Endothelial cell of umbilical vein (primary cell): ENCODE data around the gene VIT. TPM values are rescaled to one million over a fixed set of nuclear protein-coding genes. Genes with fewer than 3 reads are reported as not detected.

Experiments
- BruUV-seq: library from RNA; stranded (reverse); fragments of 400-500 nt; replicated peaks from 2 replicates; lab custom pipeline; 2021; lab: Mats Ljungman, UMichigan
- CTCF ChIA-PET: fragments of 300-600, 350-600 bp; sonication (Branson Sonifier 250); formaldehyde crosslinking; loops from one replicate; lab custom pipeline; 2021; ENCODE audit warnings: antibody characterized with exemption, inconsistent platforms; lab: Charles Lee
- POLR2A ChIA-PET: fragments of 300-600, 350-600 bp; sonication (Branson Sonifier 250); formaldehyde crosslinking; loops from one replicate; lab custom pipeline; 2021; ENCODE audit warnings: antibody characterized with exemption, inconsistent platforms; lab: Charles Lee
- DNase-seq: peaks from one replicate; pipeline ENCODE4 v3.0.0-alpha.2; 2011; ENCODE audit warnings: low read depth, low spot score
- FAIRE-seq: peaks from 2 replicates; lab custom pipeline; 2011; peaks lifted over from hg19 to GRCh38; lab: Jason Lieb, UNC
- H2AFZ ChIP-seq: 2 replicates; pipeline ENCODE4 v1.6.0; 2012; ENCODE audit warnings: low read depth, low read length, control low read depth, inconsistent platforms
- H3K27ac ChIP-seq: 2 replicates; pipeline ENCODE4 v1.5.1; 2011; ENCODE audit warnings: low read depth, mild to moderate bottlenecking, control low read depth, low read length, moderate library complexity; ENCODE audit not compliant: insufficient read depth
- H3K27me3 ChIP-seq, 2 experiments: 2 replicates each; pipeline versions ENCODE4 v1.6.0 to v1.6.1; 2011; ENCODE audit warnings: low read length in 2 of 2, mixed read lengths in 1 of 2; ENCODE audit not compliant: control insufficient read depth in 2 of 2, insufficient read depth in 2 of 2
- H3K36me3 ChIP-seq, 2 experiments: 2 replicates in 1 of 2; 3 replicates in 1 of 2; pipeline ENCODE4 v1.5.1; 2011; ENCODE audit warnings: low read length in 2 of 2, mild to moderate bottlenecking in 1 of 2, moderate library complexity in 1 of 2; ENCODE audit not compliant: control insufficient read depth in 2 of 2, insufficient read depth in 2 of 2; ENCODE audit errors: extremely low read depth in 1 of 2
- H3K4me1 ChIP-seq: 3 replicates; pipeline ENCODE4 v1.5.1; 2011; ENCODE audit warnings: mild to moderate bottlenecking, low read length; ENCODE audit not compliant: control insufficient read depth, insufficient read depth; ENCODE audit errors: extremely low read depth
- H3K4me2 ChIP-seq: 2 replicates; pipeline ENCODE4 v1.6.1; 2011; ENCODE audit warnings: low read length, control low read depth, mixed read lengths; ENCODE audit not compliant: insufficient read depth
- H3K4me3 ChIP-seq, 3 experiments: fragments of 200-600 bp in 1 of 3; sonication (generic), shearing (Covaris generic) in 1 of 3; replicated peaks in 1 of 3; 2 replicates each; pipeline ENCODE4 v1.5.1; 2011 to 2016; ENCODE audit warnings: control low read depth in 3 of 3, low read length in 3 of 3, mild to moderate bottlenecking in 2 of 3, inconsistent platforms in 1 of 3, low read depth in 1 of 3, moderate library complexity in 1 of 3; ENCODE audit not compliant: insufficient read depth in 1 of 3
- H3K79me2 ChIP-seq: 2 replicates; pipeline ENCODE4 v1.6.0; 2012; ENCODE audit warnings: low read length, inconsistent platforms; ENCODE audit not compliant: control insufficient read depth, insufficient read depth
- H3K9ac ChIP-seq: replicated peaks from 2 replicates; pipeline ENCODE3; 2011; ENCODE audit warnings: low read length, control low read depth; ENCODE audit not compliant: insufficient read depth; ENCODE audit errors: extremely low read depth
- H3K9me1 ChIP-seq: replicated peaks from 3 replicates; pipeline ENCODE4 v1.6.0; 2011; ENCODE audit warnings: mild to moderate bottlenecking, low read length; ENCODE audit not compliant: control insufficient read depth, insufficient read depth; ENCODE audit errors: extremely low read depth
- H3K9me3 ChIP-seq: replicated peaks from 2 replicates; pipeline ENCODE4 v1.5.1; 2012; ENCODE audit warnings: low read length, inconsistent platforms; ENCODE audit not compliant: control insufficient read depth, insufficient read depth
- H4K20me1 ChIP-seq: replicated peaks from 2 replicates; pipeline ENCODE3; 2011; ENCODE audit warnings: mild to moderate bottlenecking, low read length; ENCODE audit not compliant: control insufficient read depth, insufficient read depth; ENCODE audit errors: extremely low read depth
- EZH2 ChIP-seq: IDR thresholded peaks from 2 replicates; pipeline ENCODE4 v1.6.1; 2012; ENCODE audit warnings: borderline replicate concordance, low read depth, mild to moderate bottlenecking, moderate library complexity, low read length, inconsistent platforms; ENCODE audit not compliant: severe bottlenecking
- FOS ChIP-seq: IDR thresholded peaks from 2 replicates; pipeline ENCODE4 v1.6.1; 2011; ENCODE audit warnings: mild to moderate bottlenecking, low read length, moderate library complexity, borderline replicate concordance; ENCODE audit not compliant: insufficient read depth
- GATA2 ChIP-seq: IDR thresholded peaks from 2 replicates; pipeline ENCODE4 v1.7.0; 2011; ENCODE audit warnings: low read depth, mild to moderate bottlenecking, moderate library complexity, mixed read lengths, low read length; ENCODE audit not compliant: insufficient read length, insufficient read depth
- JUN ChIP-seq: IDR thresholded peaks from 2 replicates; pipeline ENCODE4 v1.6.1; 2011; ENCODE audit warnings: borderline replicate concordance, low read depth; ENCODE audit not compliant: insufficient read length, insufficient read depth
- MYC ChIP-seq: IDR thresholded peaks from one replicate; pipeline ENCODE4 v1.6.1; 2011; ENCODE audit warnings: mild to moderate bottlenecking, low read depth, low read length
- POLR2A ChIP-seq: IDR thresholded peaks from 2 replicates; pipeline ENCODE4 v1.6.1; 2012; ENCODE audit warnings: low read depth, mild to moderate bottlenecking, control low read depth, low read length
- POLR2AphosphoS5 ChIP-seq: IDR thresholded peaks from 2 replicates; pipeline ENCODE4 v1.6.1; 2012; ENCODE audit warnings: low read depth, mild to moderate bottlenecking, control low read depth, low read length, moderate library complexity; ENCODE audit not compliant: insufficient read depth
- dilution Hi-C: fragments of 300-500 bp; cut with MboI; formaldehyde crosslinking; loops from one replicate; pipeline ENCODE4 v1.15.0; 2019; ENCODE audit warnings: low sequenced_read_pairs; ENCODE audit not compliant: extremely low pct_ligation_motif_present
- intact Hi-C: fragments of 100-400 bp; cut with micrococcal nuclease; formaldehyde crosslinking; loops from one replicate; pipeline ENCODE4 v1.10.0; 2022
- polyA plus RNA-seq, 4 experiments: library from polyadenylated mRNA; depleted of rRNA in 3 of 4; stranded (reverse) in 3 of 4; unstranded in 1 of 4; fragments of >200 nt; gene quantifications; 2 replicates each; pipeline versions ENCODE4 v1.2.1 to v1.2.3, GENCODE V29; 2011 to 2012; ENCODE audit warnings: missing spikeins in 1 of 4
- total RNA-seq: library from RNA; stranded (reverse); gene quantifications from 2 replicates; pipeline ENCODE4 v1.2.3, GENCODE V29; 2021
- TF ChIP-seq, protein P1 (sequence below): IDR thresholded peaks from 2 replicates; pipeline ENCODE4 v1.6.1; 2011; ENCODE audit not compliant: insufficient read depth, insufficient read length
- TF ChIP-seq, protein P2 (sequence below), 2 donors: IDR thresholded peaks; 1 replicate in 1 of 2; 2 replicates in 1 of 2; pipeline ENCODE4 v1.5.1; 2011; ENCODE audit warnings: low read length in 2 of 2, mild to moderate bottlenecking in 2 of 2, moderate library complexity in 2 of 2, control low read depth in 1 of 2, inconsistent platforms in 1 of 2, low read depth in 1 of 2; ENCODE audit not compliant: insufficient read depth in 1 of 2; ENCODE audit errors: extremely low read depth in 1 of 2

Gene VIT
- total and polyA plus RNA-seq, 2 donors (not counting 3 experiments of a cell fraction or from before 2014, with no cell fraction given), result 0.54 to 0.88 TPM

- no peaks in the 10 kb centered on the region for H3K9me1 ChIP-seq
- H3K79me2 ChIP-seq, result no peaks in the 10 kb centered on the region
- dilution Hi-C loops, result no loop called here
- H3K4me1 ChIP-seq, result peaks cover 3% of the 10 kb centered on the region
- H3K27me3 ChIP-seq, result no peaks in the 10 kb centered on the region
- H3K4me2 ChIP-seq, result no peak overlapping the region
- no peak overlapping the region for H3K9ac ChIP-seq
- TF ChIP-seq POLR2A, result no peak
- TF ChIP-seq GATA2, result no peak
- no peak for TF ChIP-seq MYC
- TF ChIP-seq, protein P1, sequence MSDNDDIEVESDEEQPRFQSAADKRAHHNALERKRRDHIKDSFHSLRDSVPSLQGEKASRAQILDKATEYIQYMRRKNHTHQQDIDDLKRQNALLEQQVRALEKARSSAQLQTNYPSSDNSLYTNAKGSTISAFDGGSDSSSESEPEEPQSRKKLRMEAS, result no peak
- TF ChIP-seq POLR2AphosphoS5, result no peak
- TF ChIP-seq FOS, result no peak
- TF ChIP-seq, protein P2, sequence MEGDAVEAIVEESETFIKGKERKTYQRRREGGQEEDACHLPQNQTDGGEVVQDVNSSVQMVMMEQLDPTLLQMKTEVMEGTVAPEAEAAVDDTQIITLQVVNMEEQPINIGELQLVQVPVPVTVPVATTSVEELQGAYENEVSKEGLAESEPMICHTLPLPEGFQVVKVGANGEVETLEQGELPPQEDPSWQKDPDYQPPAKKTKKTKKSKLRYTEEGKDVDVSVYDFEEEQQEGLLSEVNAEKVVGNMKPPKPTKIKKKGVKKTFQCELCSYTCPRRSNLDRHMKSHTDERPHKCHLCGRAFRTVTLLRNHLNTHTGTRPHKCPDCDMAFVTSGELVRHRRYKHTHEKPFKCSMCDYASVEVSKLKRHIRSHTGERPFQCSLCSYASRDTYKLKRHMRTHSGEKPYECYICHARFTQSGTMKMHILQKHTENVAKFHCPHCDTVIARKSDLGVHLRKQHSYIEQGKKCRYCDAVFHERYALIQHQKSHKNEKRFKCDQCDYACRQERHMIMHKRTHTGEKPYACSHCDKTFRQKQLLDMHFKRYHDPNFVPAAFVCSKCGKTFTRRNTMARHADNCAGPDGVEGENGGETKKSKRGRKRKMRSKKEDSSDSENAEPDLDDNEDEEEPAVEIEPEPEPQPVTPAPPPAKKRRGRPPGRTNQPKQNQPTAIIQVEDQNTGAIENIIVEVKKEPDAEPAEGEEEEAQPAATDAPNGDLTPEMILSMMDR (IDR thresholded peaks at IDR 0.05; ENCODE audit: extremely low read depth in 1 of 2, insufficient read depth in 1 of 2, low read depth in 1 of 2, low read length in 2 of 2), result no peak
- TF ChIP-seq EZH2, result no peak
- no peak for TF ChIP-seq JUN
- DNase-seq (no peak), FAIRE-seq (no peak)
- H2AFZ ChIP-seq, result no peak overlapping the region
- intact Hi-C loops, result no loop called here
- H3K9me3 ChIP-seq, result no peaks in the 10 kb centered on the region
- H3K4me3 ChIP-seq, result no peak overlapping the region
- POLR2A ChIA-PET, result no interaction called here
- H3K36me3 ChIP-seq, result peaks cover 5 to 9% of the 10 kb centered on the region in 2 experiments
- H4K20me1 ChIP-seq, result no peaks in the 10 kb centered on the region
- H3K27ac ChIP-seq, result no peak overlapping the region
- BruUV-seq, result no TSS peak
- CTCF ChIA-PET, result interaction anchor here (0.8 to 1.3 kb wide), 3 partner anchors 14 to 87 kb away, joined by 3 read pairs; no protein-coding TSS in a partner anchor
Measured at GRCh38 chr2:36849265-36849664, 152.8 kb downstream of the VIT start.
